HEK293T (cell line): Measurements from ENCODE around the gene C2CD3.

Experiments used
- CTCF ChIA-PET: fragments of 350-600 bp; formaldehyde crosslinking; extraction: SDS; loops from one replicate; lab custom pipeline; 2021; ENCODE audit warnings: antibody characterized with exemption, inconsistent platforms; lab: Yijun Ruan, JAX
- POLR2A ChIA-PET: fragments of 350-600 bp; formaldehyde crosslinking; extraction: SDS; loops from one replicate; lab custom pipeline; 2020; ENCODE audit warnings: antibody characterized with exemption, inconsistent platforms; lab: Yijun Ruan, JAX
- DNase-seq: peaks from one replicate; pipeline ENCODE4 v3.0.0; 2012; ENCODE audit warnings: mixed read lengths; ENCODE audit errors: extremely low spot score
- ARNT ChIP-seq: fragments of 450-650 bp; IDR thresholded peaks from 2 replicates; pipeline ENCODE4 v1.6.1; 2017; ENCODE audit warnings: mild to moderate bottlenecking
- BHLHE40 ChIP-seq: fragments of 450-650 bp; IDR thresholded peaks from 2 replicates; pipeline ENCODE4 v1.6.1; 2016; ENCODE audit warnings: mild to moderate bottlenecking, moderate library complexity, borderline replicate concordance
- CTBP1 ChIP-seq: fragments of 450-650 bp; IDR thresholded peaks from 2 replicates; pipeline ENCODE4 v1.6.1; 2016; ENCODE audit warnings: borderline replicate concordance
- ELF4 ChIP-seq: fragments of 450-650 bp; IDR thresholded peaks from 2 replicates; pipeline ENCODE4 v1.6.1; 2017; ENCODE audit warnings: antibody characterized with exemption
- FOXA1 ChIP-seq: fragments of 450-650 bp; IDR thresholded peaks from 2 replicates; pipeline ENCODE4 v1.6.1; 2016; ENCODE audit warnings: mild to moderate bottlenecking
- FOXK2 ChIP-seq: fragments of 450-650 bp; IDR thresholded peaks from 2 replicates; pipeline ENCODE4 v1.6.1; 2016; ENCODE audit warnings: mild to moderate bottlenecking
- FOXM1 ChIP-seq: fragments of 450-650 bp; IDR thresholded peaks from 2 replicates; pipeline ENCODE4 v1.6.1; 2017; ENCODE audit warnings: mild to moderate bottlenecking, borderline replicate concordance
- HDGF ChIP-seq: fragments of 450-650 bp; IDR thresholded peaks from 2 replicates; pipeline ENCODE4 v1.6.1; 2017; ENCODE audit warnings: antibody characterized with exemption, borderline replicate concordance
- L3MBTL2 ChIP-seq: fragments of 450-650 bp; conservative IDR thresholded peaks from 2 replicates; pipeline ENCODE4 v1.6.1; 2016; ENCODE audit warnings: mild to moderate bottlenecking
- LEF1 ChIP-seq: fragments of 450-650 bp; IDR thresholded peaks from 2 replicates; pipeline ENCODE4 v1.6.1; 2017; ENCODE audit warnings: mild to moderate bottlenecking, borderline replicate concordance
- NFRKB ChIP-seq: fragments of 450-650 bp; IDR thresholded peaks from 2 replicates; pipeline ENCODE4 v1.6.1; 2016; ENCODE audit warnings: mild to moderate bottlenecking, moderate library complexity
- PKNOX1 ChIP-seq: fragments of 450-650 bp; IDR thresholded peaks from 2 replicates; pipeline ENCODE4 v1.6.1; 2016
- SP1 ChIP-seq: fragments of 450-650 bp; IDR thresholded peaks from 2 replicates; pipeline ENCODE4 v1.6.1; 2017
- SUZ12 ChIP-seq: fragments of 450-650 bp; IDR thresholded peaks from 2 replicates; pipeline ENCODE4 v1.6.1; 2016; ENCODE audit warnings: mild to moderate bottlenecking
- TARDBP ChIP-seq: fragments of 450-650 bp; IDR thresholded peaks from 2 replicates; pipeline ENCODE4 v1.6.1; 2016
- ZNF384 ChIP-seq: fragments of 450-650 bp; IDR thresholded peaks from 2 replicates; pipeline ENCODE4 v1.6.1; 2016

Gene C2CD3

DNA sequence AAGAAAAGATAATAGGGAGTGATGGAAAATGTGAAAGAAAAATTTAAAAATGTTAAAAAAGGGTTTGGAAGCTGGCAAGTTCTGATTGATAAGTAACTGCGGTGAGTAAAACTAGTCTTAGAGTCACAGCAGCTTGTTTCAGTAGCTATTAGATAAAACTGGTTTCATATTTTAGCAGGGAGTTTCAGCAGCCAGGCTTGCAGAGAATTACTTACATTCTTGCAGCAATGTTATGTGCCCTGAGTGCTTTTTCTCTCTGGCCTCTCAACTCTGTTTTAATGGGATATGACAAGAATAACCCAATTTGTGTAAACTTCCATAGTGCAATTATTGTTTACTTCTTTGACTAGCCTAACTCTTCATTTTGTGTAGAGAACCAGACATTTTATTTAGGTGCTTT, 33.9 kb upstream of the C2CD3 start:
- ChIA-PET CTCF (no interaction called here), POLR2A (no interaction called here)
- TF ChIP-seq NFRKB, result no peak
- DNase-seq, result no peak

DNA sequence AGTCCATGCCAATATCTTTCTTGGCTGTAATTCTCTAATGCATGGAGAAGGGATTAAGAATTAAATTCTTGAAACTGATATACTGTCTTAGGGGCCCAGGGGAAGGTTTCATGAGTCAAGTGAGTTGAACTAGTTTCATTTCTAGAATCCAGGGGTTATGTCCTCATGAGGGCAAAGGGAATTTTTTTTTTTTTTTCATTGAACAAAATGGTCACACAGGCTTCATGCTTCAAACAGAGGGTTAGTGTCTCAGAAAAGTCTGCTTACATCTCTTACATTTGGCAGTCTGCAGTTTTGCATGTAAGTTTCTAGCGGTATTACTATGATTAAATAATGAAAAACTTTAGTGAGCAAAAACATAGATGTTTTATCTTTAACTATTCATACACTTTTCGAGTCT, 33.2 kb upstream of the C2CD3 start:
- POLR2A ChIA-PET, result no interaction called here
- DNase-seq, result no peak
- CTCF ChIA-PET, result no interaction called here
- TF ChIP-seq FOXM1, result no peak
- no peak for TF ChIP-seq ARNT
- TF ChIP-seq ELF4, result no peak
- TF ChIP-seq NFRKB, result no peak
- TF ChIP-seq LEF1, result no peak
- TF ChIP-seq SUZ12, result no peak
- TF ChIP-seq PKNOX1, result no peak
- no peak for TF ChIP-seq HDGF
- no peak for TF ChIP-seq FOXK2
- TF ChIP-seq L3MBTL2, result no peak
- no peak for TF ChIP-seq ZNF384
- no peak for TF ChIP-seq CTBP1
- no peak for TF ChIP-seq SP1
- no peak for TF ChIP-seq BHLHE40
- TF ChIP-seq FOXA1, result no peak
- no peak for TF ChIP-seq TARDBP

- ChIA-PET CTCF (interaction anchor here (0.6 kb wide), 1 partner anchor 198 kb away, joined by 3 read pairs; no protein-coding TSS in a partner anchor), POLR2A (no interaction called here)
- DNase-seq, result no peak
- TF ChIP-seq FOXK2 (no peak), TARDBP (no peak), PKNOX1 (no peak)
These were observed 26.1 kb upstream of the C2CD3 start for GRCh38 chr11:74196781-74197486.

- ChIA-PET POLR2A (no interaction called here), CTCF (no interaction called here)
- no peak for DNase-seq
- TF ChIP-seq HDGF (no peak), BHLHE40 (no peak), SUZ12 (no peak), FOXA1 (no peak), ELF4 (no peak), LEF1 (no peak), NFRKB (no peak), TARDBP (no peak), ZNF384 (no peak), CTBP1 (no peak), FOXK2 (no peak), ARNT (no peak), PKNOX1 (no peak), FOXM1 (no peak), L3MBTL2 (no peak), SP1 (no peak)
These were observed 25.0 kb upstream of the C2CD3 start for GRCh38 chr11:74195828-74196227.

- POLR2A ChIA-PET, result interaction anchor here (1.0 kb wide), 1 partner anchor 14 kb away, joined by 4 read pairs; the partner anchor contains the start of genes C2CD3 and PPME1
- DNase-seq, result no peak
- no peak for TF ChIP-seq FOXM1
- TF ChIP-seq ZNF384, result no peak
- no peak for TF ChIP-seq FOXK2
- TF ChIP-seq SUZ12, result no peak
- TF ChIP-seq FOXA1, result no peak
- no peak for TF ChIP-seq ARNT
- no peak for TF ChIP-seq NFRKB
- no peak for TF ChIP-seq HDGF
- TF ChIP-seq BHLHE40, result no peak
- no peak for TF ChIP-seq LEF1
- TF ChIP-seq ELF4, result no peak
- TF ChIP-seq TARDBP, result no peak
- CTCF ChIA-PET, result no interaction called here
These were observed 14.9 kb upstream of the C2CD3 start for GRCh38 chr11:74185695-74186094.

DNA sequence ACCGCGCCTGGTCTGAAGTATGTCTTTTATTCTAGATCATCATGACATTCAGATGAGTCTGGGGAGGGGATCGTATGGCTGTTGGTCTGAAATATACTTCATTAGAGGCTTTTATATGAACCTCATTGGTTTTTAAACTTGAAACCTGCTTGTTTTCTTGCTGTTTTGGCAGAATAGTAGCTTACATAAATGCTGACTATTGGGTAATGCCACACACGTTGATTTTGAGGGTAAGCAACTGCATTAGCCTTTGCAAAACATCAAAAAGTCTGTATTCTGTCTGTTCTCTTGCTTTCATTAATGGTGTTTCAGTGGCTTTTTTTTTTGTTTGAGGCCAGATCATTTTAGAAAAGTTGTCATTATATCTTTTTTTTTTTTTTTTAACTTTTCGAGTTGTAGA, 14.5 kb upstream of the C2CD3 start:
- DNase-seq, result no peak
- CTCF ChIA-PET, result no interaction called here
- TF ChIP-seq ELF4, result no peak
- no peak for TF ChIP-seq FOXA1
- TF ChIP-seq TARDBP, result no peak
- no peak for TF ChIP-seq L3MBTL2
- no peak for TF ChIP-seq PKNOX1
- POLR2A ChIA-PET, result interaction anchor here (1.0 kb wide), 1 partner anchor 14 kb away, joined by 4 read pairs; the partner anchor contains the start of genes C2CD3 and PPME1
